HG02870 (cell line): Measurements from ENCODE around the gene ZNF423.

Experiments
- ATAC-seq: cut with Tn5 transposase; IDR thresholded peaks from one replicate; pipeline ENCODE4 v1.9.1; 2021; ENCODE audit warnings: mild to moderate bottlenecking, moderate library complexity; ENCODE audit not compliant: unreplicated experiment

Gene ZNF423

GRCh38 chr16:49542946-49543630 is 312.8 kb downstream of the ZNF423 start:
- ATAC-seq: no peak

DNA sequence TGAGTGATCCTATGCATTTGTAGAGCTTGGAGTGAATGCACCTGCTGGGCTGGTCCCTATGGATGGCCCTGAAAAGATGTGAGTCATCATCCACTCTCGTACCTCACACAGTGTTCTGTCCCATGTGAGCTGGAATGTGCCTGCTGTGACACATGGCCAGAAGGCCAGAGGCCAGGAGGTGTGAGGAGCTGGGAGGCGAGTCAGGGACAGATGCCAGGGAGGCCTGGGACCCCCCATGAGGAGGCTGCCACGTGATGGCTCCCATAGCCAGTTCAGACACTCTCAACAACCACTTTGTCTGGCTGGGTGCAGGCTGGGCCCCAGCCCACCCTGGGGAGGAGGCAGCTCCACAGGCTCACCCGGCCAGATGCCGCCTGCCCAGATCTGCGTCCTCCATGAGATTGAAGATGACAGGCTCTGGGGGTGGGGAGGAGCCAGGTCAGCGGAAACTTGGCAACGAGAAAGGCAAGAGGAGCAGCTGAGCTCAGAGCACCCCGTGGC is 313.5 kb downstream of the ZNF423 start:
- ATAC-seq: no peak

- ATAC-seq: no peak
Observed at GRCh38 chr16:49540836-49541235, 315.1 kb downstream of the ZNF423 start.

GRCh38 chr16:49539758-49540157 is 316.2 kb downstream of the ZNF423 start:
- ATAC-seq: no peak

DNA sequence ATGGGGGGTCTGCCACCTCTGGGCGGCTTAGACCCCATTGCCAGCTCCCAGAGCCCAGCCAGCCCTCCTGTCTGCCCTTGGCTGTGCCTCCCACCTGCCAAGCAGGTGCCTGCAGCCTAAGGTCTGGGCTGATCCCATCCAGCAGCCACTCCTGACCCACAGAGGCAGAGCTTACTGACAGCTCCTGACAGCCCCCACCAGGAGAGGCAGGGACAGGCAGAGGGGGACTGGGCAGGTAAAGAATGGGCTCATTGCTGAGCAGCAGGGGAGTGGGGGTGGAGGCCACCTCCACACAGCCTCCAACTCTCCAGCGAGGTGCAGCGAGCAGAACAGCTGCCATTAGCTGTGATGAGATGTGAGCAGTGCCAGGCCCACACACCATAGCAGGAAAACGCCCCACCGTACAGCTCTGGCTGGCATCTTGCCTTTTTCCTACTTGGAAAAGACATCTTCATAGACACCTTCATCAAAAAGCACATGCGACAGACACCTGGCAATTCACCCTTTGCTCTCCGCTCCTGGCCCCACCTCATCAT is 317.9 kb downstream of the ZNF423 start:
- no peak for ATAC-seq

DNA sequence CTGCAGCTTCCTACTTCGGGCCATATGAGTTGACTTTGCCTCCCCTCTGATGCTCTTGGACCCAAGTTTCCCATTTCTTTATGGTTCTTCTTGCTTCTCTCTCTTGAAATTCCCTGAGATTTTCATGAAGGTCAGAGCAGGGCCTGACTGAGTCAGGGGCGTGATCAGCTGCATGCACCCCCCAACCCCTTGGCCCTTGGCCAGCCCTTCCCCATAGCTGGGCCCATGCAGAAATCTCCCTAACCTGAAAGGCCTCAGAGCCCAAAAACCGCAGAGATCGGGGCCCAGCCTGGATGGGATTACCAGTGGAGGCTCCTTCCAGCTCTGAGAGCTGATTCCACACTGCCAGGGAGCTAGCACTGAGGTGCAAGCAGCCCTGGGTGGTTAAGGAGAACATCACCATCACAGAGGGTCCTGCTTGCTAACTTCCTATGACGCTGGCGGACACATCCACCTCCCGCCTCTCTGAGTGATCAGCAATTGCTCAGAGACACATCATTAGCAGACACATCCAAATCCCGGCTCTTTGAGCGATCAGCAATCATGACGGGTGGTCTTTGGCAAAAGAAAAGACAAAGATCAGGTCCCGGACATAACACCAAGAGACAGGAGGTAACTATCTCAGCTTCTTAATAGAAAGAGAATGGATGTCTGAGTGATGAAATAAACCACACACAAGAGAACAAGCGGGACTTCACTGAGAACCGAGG is 320.9 kb downstream of the ZNF423 start:
- no peak for ATAC-seq

DNA sequence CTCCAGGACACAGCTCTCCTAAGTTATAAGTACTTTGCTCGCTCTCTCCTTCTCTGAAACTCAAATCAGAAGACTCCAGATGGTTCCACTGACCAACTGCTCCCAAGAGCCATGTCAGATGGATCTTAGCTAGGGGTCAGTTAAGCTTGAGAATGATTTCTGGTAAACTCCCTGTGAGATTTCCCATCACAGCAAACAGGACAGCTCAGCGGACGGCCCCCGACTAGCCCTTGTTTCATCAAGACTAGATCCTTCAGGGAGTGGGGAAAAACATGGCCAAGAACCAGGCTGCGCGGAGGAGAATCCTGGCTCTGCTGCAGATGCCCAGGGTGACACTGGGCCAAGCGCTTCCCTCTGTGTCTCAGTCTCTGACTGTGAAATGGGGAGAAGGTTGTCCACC is 322.5 kb downstream of the ZNF423 start:
- ATAC-seq: no peak

DNA sequence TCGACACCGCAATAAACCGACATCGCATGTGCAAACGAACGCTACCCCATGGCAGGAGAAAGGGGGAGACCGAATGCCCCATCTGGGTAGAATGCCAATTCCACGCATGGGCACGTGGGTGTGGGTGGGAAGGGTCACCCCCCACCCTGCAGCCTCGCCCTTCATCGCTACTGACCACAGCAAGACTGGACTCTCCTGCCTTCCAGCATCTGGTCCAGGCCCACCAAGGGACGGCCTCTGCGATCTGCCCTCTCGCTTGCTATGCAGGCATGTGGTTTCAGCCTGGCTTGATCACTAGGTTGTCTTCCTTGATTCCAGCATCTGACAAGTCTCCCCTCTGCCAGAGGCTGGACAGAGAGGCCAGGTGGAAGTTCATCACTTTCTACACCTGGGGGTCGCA is 323.0 kb downstream of the ZNF423 start:
- no peak for ATAC-seq

- no peak for ATAC-seq
Observed at GRCh38 chr16:49531931-49532840, 323.7 kb downstream of the ZNF423 start.

- no peak for ATAC-seq
Observed at GRCh38 chr16:49531425-49531824, 324.5 kb downstream of the ZNF423 start.

GRCh38 chr16:49530427-49530970 is 325.4 kb downstream of the ZNF423 start:
- no peak for ATAC-seq

DNA sequence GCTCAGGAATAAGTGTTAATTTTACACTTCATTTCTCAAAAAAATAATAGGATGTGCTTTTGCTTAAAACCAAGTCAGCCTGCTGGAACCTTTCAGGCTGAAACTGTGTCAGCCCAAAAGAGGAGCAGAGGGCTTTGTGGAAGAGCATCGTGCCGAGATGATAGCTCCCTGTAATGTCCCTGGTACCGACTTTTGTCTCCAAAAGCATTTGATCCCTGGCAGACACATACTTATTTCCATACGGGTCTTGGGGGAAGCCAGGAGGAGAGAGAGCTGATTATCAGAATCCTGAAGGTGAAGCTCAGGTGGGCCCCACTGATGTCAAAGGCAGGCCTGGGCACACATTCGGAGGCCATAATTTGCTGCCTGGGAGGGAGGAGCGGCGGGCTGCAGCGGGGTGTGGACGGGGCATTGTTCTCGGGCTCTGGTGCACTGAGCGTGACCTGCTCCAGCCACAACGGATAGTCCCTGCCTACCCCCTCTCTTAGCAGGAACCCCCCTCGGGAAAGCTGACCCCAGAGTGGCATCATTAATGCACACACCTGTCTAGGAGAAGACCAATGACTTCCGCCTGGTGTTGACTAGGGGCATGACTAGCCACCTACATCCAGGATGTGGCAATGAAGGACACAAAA is 326.4 kb downstream of the ZNF423 start:
- ATAC-seq: no peak

DNA sequence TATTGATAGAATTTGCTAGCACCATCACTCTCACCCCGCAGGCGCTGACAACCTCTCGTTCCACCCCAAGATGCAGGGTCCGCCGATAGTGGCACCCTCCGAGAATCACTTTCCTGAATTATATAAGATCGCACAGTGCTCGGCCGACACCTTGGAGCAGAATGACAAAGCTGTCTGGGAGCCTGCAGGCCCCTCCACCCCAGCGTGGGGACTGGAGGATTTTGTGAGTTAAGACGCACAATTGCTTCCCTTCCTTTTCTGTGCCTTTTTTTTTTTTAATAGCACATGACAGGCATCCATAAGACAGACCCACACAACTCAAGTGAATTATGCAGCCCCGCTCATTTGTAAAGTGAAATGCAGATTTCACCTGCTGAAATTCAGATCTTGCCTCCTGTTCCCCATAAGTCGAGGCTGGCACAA is 327.0 kb downstream of the ZNF423 start:
- ATAC-seq: no peak

GRCh38 chr16:49528060-49528865 is 327.6 kb downstream of the ZNF423 start:
- no peak for ATAC-seq

DNA sequence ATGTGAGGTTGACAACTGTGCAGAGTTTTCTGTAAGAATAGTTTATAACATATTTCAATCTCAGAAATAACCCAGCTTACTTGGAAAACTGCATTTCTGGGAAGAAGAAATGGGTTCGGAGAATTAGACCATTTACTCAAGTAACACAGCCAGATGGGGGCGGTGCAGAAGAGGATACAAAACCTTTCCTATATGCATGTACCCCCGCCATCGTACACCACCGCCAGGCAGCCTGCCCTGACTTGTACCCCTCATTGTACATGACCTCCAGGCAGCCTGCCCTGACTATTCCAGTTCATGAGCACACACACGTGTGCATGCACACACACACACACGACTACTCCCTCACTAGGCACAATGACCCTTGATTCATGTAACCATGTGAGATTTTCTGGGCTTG is 328.3 kb downstream of the ZNF423 start:
- ATAC-seq: no peak

GRCh38 chr16:49526860-49527365 is 329.0 kb downstream of the ZNF423 start:
- no peak for ATAC-seq

GRCh38 chr16:49524947-49525315 is 331.0 kb downstream of the ZNF423 start:
- no peak for ATAC-seq

DNA sequence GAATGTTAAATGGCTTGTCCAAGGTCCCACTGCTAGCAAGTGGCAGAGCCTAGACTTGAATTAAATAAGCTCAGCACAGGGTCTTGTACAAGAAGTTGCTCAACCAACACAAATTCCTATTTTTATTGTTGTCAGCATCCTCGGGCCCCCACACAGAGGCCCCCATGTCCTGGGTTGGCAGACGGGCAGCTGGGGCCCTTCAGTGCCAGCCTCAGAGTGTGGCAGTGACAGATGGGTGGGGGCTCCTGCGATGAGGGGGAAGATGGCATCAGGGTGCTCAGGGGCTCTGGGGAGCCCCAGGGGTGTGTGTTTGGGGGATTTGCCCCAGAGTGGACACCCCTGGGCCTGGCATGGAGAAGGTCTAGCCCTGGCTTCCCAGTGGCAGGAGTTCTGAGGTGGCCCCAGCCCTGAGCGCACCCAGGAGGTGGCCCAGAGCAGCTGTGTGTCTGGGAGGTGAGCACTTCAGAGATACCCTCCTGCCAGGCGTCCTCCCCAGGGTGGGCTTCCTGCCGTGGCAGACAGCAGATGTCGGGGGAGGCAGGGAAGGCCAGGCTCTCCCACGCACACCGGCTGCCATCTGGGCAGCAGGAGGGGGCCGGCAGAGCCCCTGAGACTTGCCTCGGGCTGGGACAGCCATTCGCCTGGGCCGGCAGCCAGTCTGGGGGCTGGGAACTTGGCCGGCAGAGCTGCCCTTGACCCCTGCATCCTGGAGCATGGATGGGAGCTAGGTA is 331.5 kb downstream of the ZNF423 start:
- no peak for ATAC-seq
